Heart right ventricle (tissue), 16 donors: ENCODE measurements around the gene WDR26. TPM values are rescaled to one million over a fixed set of nuclear protein-coding genes. Genes with fewer than 3 reads are reported as not detected.
A peak's percentile ranks its signal among the peaks of the same experiment; 100 is the strongest.

Experiments used
- ATAC-seq, 8 donors: fragments of 200-7000 bp; cut with Tn5 transposase; one replicate each; pipeline ENCODE4 v1.9.1; 2020; ENCODE audit warnings: mild to moderate bottlenecking in 8 of 8, moderate library complexity in 8 of 8, moderate number of reproducible peaks in 1 of 8
- DNase-seq, 2 donors: peaks; one replicate each; pipeline ENCODE4 v3.0.0-alpha.2; 2020
- H3K27ac ChIP-seq, 10 donors: fragments of 200-600 bp; sonication (generic) in 2 of 10; one replicate each; pipeline versions ENCODE4 v1.5.0 to v1.8.0; 2020 to 2022; ENCODE audit warnings: mild to moderate bottlenecking in 3 of 10
- H3K27me3 ChIP-seq, 7 donors: fragments of 200-600 bp; one replicate each; pipeline ENCODE4 v1.8.0; 2021 to 2022; ENCODE audit warnings: mild to moderate bottlenecking in 2 of 7
- H3K36me3 ChIP-seq, 9 donors: fragments of 200-600 bp; sonication (generic) in 1 of 9; one replicate each; pipeline versions ENCODE4 v1.5.0 to v1.8.0; 2020 to 2022; ENCODE audit warnings: mild to moderate bottlenecking in 2 of 9
- H3K4me1 ChIP-seq, 9 donors: fragments of 200-600 bp; sonication (generic) in 1 of 9; one replicate each; pipeline versions ENCODE4 v1.5.0 to v1.8.0; 2020 to 2022; ENCODE audit warnings: mild to moderate bottlenecking in 4 of 9
- H3K4me3 ChIP-seq, 10 donors: fragments of 200-600 bp; sonication (generic) in 2 of 10; one replicate each; pipeline versions ENCODE4 v1.5.0 to v1.8.0; 2020 to 2022; ENCODE audit warnings: mild to moderate bottlenecking in 7 of 10, moderate library complexity in 2 of 10
- H3K9me3 ChIP-seq, 11 donors: fragments of 200-600 bp in 10 of 11; sonication (generic) in 2 of 11; one replicate each; pipeline versions ENCODE4 v1.5.0 to v1.8.0; 2013 to 2022; ENCODE audit warnings: mild to moderate bottlenecking in 2 of 11, control low read depth in 1 of 11, moderate library complexity in 1 of 11
- WGBS, 2 donors: extraction: QIAGEN DNeasy Blood & Tissue Kit; methylation state at CpG; one replicate each; pipeline ENCODE4 v1.1.7; 2013; ENCODE audit warnings: inconsistent platforms in 1 of 2; 5-methylcytosine and 5-hydroxymethylcytosine counted together
- intact Hi-C, 10 donors: fragments of 100-400 bp; cut with DNase I; formaldehyde crosslinking; loops; one replicate each; pipeline versions ENCODE4 v1.11.1 to v1.14.2; 2022
- polyA plus RNA-seq, 2 donors: library from polyadenylated mRNA; stranded (reverse); fragments of 200-250 nt; gene quantifications; one replicate each; pipeline ENCODE4 v1.2.3, GENCODE V29; 2013
- total RNA-seq, 10 donors: library from RNA; stranded (reverse); fragmentation: NEBNext Ultra II Directional in 3 of 10; extraction: Animal tissue kit (Norgen Biotek cat#: 25700) in 3 of 10; gene quantifications; one replicate each; pipeline versions ENCODE4 v1.2.1 to v1.2.4, GENCODE V29; 2021 to 2023
- TF ChIP-seq, protein P1 (sequence below), 9 donors: fragments of 200-600 bp; sonication (generic) in 2 of 9; IDR thresholded peaks; one replicate each; pipeline versions ENCODE4 v1.5.0 to v1.8.0; 2021 to 2022; ENCODE audit warnings: antibody characterized with exemption in 9 of 9, mild to moderate bottlenecking in 5 of 9, moderate library complexity in 1 of 9
- donor health status: Arrhythmogenic right ventricular cardiomyopathy.
- donor health status: ischemic (EF 13 %, LVEDD 7.1; RV severe dilation, severe dysfunction).
- donor health status: healthy with polysubstance abuse.
- donor health status: DM: no; HTN: yes; CAD: no.
- donor health status: DM: no; HTN: no; CAD: no.
- donor health status: ischemic (EF 25% LVEDD 6.9; RV normal size, moderate dysfunction).
- donor health status: ischemic (EF 25% LVEDD 5.7; RV mildly dilated, moderate dysfunction).
- donor health status: healthy.
- donor health status: DM: yes; HTN: yes; CAD: no.
- donor health status: Ischemic cardiomyopathy.
- donor health status: ischemic (EF 35%, LVEDD 5.7; RV mildly dilated, moderate dysfunction).
- donor health status: nonischemic (EF 11% LVEDD 7.7; RV severe dilation, severe dysfunction).
- donor health status: DM: yes; HTN: yes; CAD: no.
- donor health status: PGD.
- donor health status: ischemic (EF 29% LVEDD 5.4; RV normal size, mild dysfunction).
- donor health status: nonischemic (EF 23%, LVEDD 6.1; RV moderate dilation, normal function).

Gene WDR26
- total and polyA plus RNA-seq, 12 donors: 15.8 to 81.3 (median 69.3) TPM

DNA sequence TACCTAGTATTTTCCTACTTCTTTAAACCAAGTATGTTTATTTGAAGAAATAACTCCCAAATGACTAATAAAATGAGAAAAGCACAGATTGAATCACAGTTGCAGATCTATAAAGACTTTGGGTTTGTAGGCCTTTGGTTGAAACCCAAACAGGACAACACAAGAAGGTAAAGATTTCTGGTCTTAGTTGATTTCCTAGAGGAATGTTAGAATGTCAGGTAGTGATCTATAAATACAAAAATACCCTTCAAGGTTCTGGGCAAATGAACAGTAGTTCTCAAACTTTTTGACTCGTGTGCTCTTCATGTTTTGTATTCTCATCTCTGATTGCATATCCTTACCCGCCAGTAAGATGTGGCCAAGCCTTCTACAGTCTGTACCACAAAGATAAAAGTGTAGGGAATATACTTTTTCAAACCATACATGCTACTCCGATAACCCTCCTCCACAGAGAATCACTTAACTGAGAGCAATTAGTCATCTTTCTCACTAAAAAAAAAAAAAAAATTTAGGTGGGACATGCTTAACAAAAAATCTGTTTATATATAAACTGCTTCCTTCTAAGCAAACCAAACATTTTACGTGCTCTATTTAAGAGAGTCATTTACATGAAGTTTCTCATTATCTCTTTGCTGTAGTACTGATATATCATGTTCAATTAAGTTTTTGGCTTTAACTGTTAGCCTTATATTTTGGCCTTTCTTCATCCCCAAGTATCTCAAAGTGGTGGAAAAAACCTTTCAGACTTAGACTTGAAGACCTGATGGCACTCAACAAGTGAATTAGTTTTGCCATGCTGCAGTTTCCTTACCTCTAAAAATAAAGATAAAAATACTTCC lies 42.0 kb downstream of the WDR26 start:
- 85 to 94% methylated on average over 4 of the region's 4 CpGs for WGBS, 2 donors
- ATAC-seq: no peak
- intact Hi-C loops: loop anchor here in 2 of 10 donors (10.0 kb wide), 2 partner anchors 98 to 108 kb away; no protein-coding TSS in a partner anchor

DNA sequence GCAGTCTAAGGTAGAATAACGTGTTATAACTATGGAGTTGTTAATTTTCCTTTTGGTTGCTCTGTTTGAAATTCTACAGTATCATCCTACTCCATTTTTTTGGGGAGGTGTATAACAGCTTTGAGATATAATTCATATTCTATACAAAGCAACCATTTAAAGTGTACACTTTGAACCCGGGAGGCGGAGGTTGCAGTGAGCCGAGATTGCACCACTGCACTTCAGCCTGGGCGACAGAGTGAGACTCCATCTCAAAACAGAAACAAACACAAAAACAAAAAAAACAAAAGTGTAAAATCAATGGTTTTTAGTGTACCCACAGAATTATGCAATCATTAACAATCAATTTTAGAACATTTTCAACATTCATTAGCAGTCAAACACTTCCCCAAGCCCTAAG lies 44.1 kb downstream of the WDR26 start:
- Histone ChIP-seq H3K27me3 (no peaks in the 10 kb centered on the region), H3K4me3 (no peak overlapping the region), H3K36me3 (peaks cover 0 to 100% (median 58%) of the 10 kb centered on the region in 9 donors), H3K27ac (no peak overlapping the region), H3K4me1 (peaks cover 0 to 20% (median 0%) of the 10 kb centered on the region in 9 donors), H3K9me3 (no peaks in the 10 kb centered on the region)
- TF ChIP-seq, protein P1, sequence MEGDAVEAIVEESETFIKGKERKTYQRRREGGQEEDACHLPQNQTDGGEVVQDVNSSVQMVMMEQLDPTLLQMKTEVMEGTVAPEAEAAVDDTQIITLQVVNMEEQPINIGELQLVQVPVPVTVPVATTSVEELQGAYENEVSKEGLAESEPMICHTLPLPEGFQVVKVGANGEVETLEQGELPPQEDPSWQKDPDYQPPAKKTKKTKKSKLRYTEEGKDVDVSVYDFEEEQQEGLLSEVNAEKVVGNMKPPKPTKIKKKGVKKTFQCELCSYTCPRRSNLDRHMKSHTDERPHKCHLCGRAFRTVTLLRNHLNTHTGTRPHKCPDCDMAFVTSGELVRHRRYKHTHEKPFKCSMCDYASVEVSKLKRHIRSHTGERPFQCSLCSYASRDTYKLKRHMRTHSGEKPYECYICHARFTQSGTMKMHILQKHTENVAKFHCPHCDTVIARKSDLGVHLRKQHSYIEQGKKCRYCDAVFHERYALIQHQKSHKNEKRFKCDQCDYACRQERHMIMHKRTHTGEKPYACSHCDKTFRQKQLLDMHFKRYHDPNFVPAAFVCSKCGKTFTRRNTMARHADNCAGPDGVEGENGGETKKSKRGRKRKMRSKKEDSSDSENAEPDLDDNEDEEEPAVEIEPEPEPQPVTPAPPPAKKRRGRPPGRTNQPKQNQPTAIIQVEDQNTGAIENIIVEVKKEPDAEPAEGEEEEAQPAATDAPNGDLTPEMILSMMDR (IDR thresholded peaks at IDR 0.05): no peak
- 94 to 96% methylated on average over 5 of the region's 5 CpGs for WGBS, 2 donors
- no peak for DNase-seq
- ATAC-seq: no peak
- intact Hi-C loops: loop anchor here in 2 of 10 donors (10.0 kb wide), 2 partner anchors 96 to 106 kb away; no protein-coding TSS in a partner anchor

More for the DNA sequence above, 42.0 kb downstream of the WDR26 start:
- no peaks in the 10 kb centered on the region for H3K27me3 ChIP-seq
- DNase-seq: no peak
- TF ChIP-seq, protein P1 (IDR thresholded peaks at IDR 0.05): no peak
- no peak overlapping the region for H3K4me3 ChIP-seq
- peaks cover 0 to 100% (median 71%) of the 10 kb centered on the region in 9 donors for H3K36me3 ChIP-seq
- H3K4me1 ChIP-seq: peaks cover 0 to 6% (median 0%) of the 10 kb centered on the region in 9 donors
- H3K27ac ChIP-seq: no peak overlapping the region
- H3K9me3 ChIP-seq: no peaks in the 10 kb centered on the region

DNA sequence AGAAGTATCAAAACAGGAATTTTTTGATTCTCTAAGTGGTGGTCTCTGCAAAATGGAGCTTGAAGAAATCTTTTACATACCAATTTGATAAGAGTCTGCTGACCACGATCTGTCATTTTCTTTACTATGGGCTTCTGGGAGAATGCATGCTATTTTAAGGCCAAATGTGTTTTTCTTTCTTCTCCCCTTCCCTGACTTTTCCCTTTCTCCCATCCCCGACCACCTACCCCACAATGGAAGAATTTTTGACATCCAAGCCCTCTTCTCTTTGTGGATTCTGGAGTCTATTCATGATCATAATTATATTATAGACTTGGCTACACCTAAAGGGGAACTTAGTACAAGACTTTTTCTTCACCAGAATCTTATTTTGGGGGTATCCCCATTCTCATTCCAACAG lies 46.7 kb downstream of the WDR26 start:
- WGBS, 2 donors: 77 to 78% methylated on average over 2 of the region's 2 CpGs
- Histone ChIP-seq H3K9me3 (no peaks in the 10 kb centered on the region), H3K27me3 (no peaks in the 10 kb centered on the region), H3K27ac (peak overlapping the region in 1 of 10 donors; percentile 1), H3K4me1 (peaks cover 0 to 26% (median 0%) of the 10 kb centered on the region in 9 donors), H3K4me3 (no peak overlapping the region), H3K36me3 (peaks cover 0 to 96% (median 34%) of the 10 kb centered on the region in 9 donors)
- no peak for ATAC-seq
- intact Hi-C loops: loop anchor here in 2 of 10 donors (5.0 kb wide), 2 partner anchors 34 to 44 kb away; partner anchors contain the start of gene WDR26 (in 1 of the 2)
- no peak for DNase-seq
- TF ChIP-seq, protein P1 (IDR thresholded peaks at IDR 0.05): no peak

DNA sequence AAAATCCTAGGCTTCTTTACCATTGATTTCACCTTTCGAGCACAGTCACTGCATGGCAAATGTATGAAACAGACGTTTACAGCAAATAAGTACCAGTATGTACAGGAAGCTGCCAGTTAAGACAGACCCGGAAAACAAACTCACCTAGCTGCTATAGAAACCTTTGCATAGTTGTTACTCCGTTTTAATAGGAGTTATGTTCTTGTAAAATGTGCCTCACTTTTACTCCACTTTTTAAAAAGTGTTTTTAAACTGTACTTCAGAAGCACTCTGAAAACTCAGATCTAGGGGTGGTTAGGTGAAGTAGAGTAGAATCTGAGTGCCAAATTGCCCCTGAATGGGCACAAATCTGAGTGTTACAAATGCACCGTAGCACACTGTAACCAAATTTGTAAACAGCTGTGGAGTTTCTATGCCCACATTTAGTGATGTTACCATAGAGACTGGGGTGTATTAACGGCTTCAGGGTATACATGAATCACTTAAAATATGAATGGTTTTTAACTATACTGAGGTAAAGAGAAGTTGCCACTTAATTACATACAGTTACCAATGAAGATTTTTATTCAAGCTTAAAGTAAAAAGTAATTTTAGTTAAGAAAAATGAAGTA lies 47.2 kb downstream of the WDR26 start:
- H3K4me3 ChIP-seq: no peak overlapping the region
- intact Hi-C loops: loop anchor here in 2 of 10 donors (5.0 kb wide), 2 partner anchors 35 to 45 kb away; partner anchors contain the start of gene WDR26 (in 1 of the 2)
- 69 to 72% methylated on average over 6 of the region's 6 CpGs for WGBS, 2 donors
- DNase-seq (no peak), ATAC-seq (no peak)
- H3K27me3 ChIP-seq: no peaks in the 10 kb centered on the region
- TF ChIP-seq, protein P1 (IDR thresholded peaks at IDR 0.05): no peak
- H3K9me3 ChIP-seq: no peaks in the 10 kb centered on the region
- peaks cover 0 to 31% (median 0%) of the 10 kb centered on the region in 9 donors for H3K4me1 ChIP-seq
- peaks cover 0 to 96% (median 34%) of the 10 kb centered on the region in 9 donors for H3K36me3 ChIP-seq
- H3K27ac ChIP-seq: peak overlapping the region in 2 of 10 donors; percentile 1 to 25
